Measurements from ENCODE around the gene STX8.
A peak's percentile ranks its signal among the peaks of the same experiment; 100 is the strongest.

The STX8 gene

DNA sequence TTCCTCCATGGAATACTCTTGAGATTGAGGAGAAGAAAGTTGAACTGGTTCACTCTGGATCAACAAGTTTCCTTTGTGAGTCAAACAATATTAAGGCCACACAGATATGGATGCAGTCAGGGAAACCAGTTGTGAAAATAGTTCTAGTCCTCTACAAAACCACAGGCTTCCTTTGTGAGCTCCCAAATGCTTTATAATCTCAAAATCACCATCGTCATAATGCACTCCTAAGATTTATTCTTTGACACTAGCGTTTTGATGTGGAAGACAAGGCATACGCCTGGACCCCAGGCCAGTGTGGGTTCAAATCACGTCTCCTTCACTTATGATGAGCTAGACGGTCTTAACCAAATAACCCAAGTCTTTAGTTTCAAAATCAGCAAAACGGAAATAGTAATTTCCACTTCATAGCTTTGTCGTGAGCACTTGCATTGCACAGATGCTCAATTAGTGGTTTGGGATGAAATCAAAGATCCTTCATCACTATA is 142.6 kb downstream of the STX8 start:
- no peak for DNase-seq (ENCODE audit: low spot score)
- no CpG with 5 or more reads among the region's 7 CpGs for WGBS, 2 donors (ENCODE audit: extremely low coverage in 2 of 2, insufficient read length in 2 of 2, insufficient replicate concordance in 1 of 2)
- H4K8ac ChIP-seq (ENCODE audit: low read depth, low read length): no peak overlapping the region
- no peak overlapping the region for H3K4me3 ChIP-seq (ENCODE audit: low read length in 2 of 2)
- no peak overlapping the region for H3K4ac ChIP-seq (ENCODE audit: low read length)
- H3K4me1 ChIP-seq (ENCODE audit: control insufficient read depth in 2 of 2, insufficient read depth in 1 of 2, low read depth in 1 of 2, low read length in 2 of 2): peaks cover 1 to 4% of the 10 kb centered on the region in 2 donors
- no peak overlapping the region for H2AFZ ChIP-seq (ENCODE audit: low read length)
- no peak overlapping the region for H2BK12ac ChIP-seq (ENCODE audit: low read length)
- H3K27ac ChIP-seq (replicated peaks; ENCODE audit: low read length): no peak overlapping the region
- no peak overlapping the region for H3K14ac ChIP-seq (ENCODE audit: low read length)
- H3K9ac ChIP-seq (ENCODE audit: low read depth, low read length, poor library complexity): no peak overlapping the region
- no peak overlapping the region for H4K91ac ChIP-seq (ENCODE audit: low read depth, low read length, poor library complexity)
- no peak overlapping the region for H3K4me2 ChIP-seq (ENCODE audit: insufficient read depth, low read length, poor library complexity, severe bottlenecking)
- no peak overlapping the region for H2AK5ac ChIP-seq (ENCODE audit: low read depth, low read length)
- peaks cover 0 to 3% of the 10 kb centered on the region in 2 donors for H3K9me3 ChIP-seq (replicated peaks in 1 of 2; ENCODE audit: control insufficient read depth in 2 of 2, insufficient read depth in 1 of 2, low read depth in 1 of 2, low read length in 2 of 2)
- H2BK5ac ChIP-seq (ENCODE audit: low read length): no peak overlapping the region
- H2BK120ac ChIP-seq (ENCODE audit: low read depth, low read length): no peak overlapping the region
- no peak overlapping the region for H3K23ac ChIP-seq (ENCODE audit: low read depth, low read length, poor library complexity)
- H3K79me1 ChIP-seq (ENCODE audit: low read depth, low read length): no peaks in the 10 kb centered on the region
- H3K27me3 ChIP-seq (ENCODE audit: control insufficient read depth in 3 of 3, insufficient read depth in 3 of 3, low read depth in 1 of 3, low read length in 3 of 3): no peaks in the 10 kb centered on the region
- no peak overlapping the region for H3K18ac ChIP-seq (ENCODE audit: low read length)
- no peaks in the 10 kb centered on the region for H3K36me3 ChIP-seq (replicated peaks in 1 of 2; ENCODE audit: control insufficient read depth in 2 of 2, insufficient read depth in 2 of 2, low read length in 2 of 2)
- H2BK15ac ChIP-seq (ENCODE audit: low read length): no peak overlapping the region

DNA sequence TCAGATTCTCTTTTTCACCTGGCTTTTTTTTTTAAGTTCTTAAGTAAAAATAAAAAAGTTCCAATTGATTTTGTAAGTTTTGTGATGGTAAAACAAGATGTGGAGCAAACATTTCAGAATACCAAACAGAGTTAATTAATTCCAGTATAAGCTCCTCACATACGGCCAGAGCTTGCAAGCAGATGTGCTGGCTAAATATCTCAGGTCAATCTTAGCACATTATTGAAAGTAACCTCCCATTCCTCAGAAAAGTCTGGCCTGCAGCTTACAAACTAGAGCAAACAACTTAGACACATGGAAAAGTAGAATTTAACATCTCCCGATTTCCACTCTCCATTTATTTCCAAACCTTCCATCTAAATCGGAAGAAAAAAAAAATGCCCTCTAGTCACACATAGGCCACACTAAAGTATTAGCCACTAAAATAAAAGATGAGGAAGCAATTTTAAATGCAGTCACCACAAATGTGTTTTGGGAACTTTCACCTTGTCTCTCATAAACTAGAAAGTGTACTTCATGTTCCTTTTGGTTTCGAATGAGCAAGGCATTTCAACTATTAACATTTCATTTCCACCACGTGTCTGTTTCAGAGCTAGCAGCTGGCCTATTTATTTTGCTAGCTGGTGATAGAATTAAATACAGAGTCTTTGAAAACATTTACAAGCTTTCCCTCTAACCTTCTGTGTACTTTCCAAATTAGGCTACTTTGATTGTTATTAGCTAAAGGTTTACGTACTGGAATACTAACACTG is 143.3 kb downstream of the STX8 start:
- H3K27ac ChIP-seq (replicated peaks; ENCODE audit: low read length): no peak overlapping the region
- H2BK5ac ChIP-seq (ENCODE audit: low read length): no peak overlapping the region
- H2AFZ ChIP-seq (ENCODE audit: low read length): no peak overlapping the region
- WGBS, 2 donors (ENCODE audit: extremely low coverage in 2 of 2, insufficient read length in 2 of 2, insufficient replicate concordance in 1 of 2): 100% methylated on average over 1 of the region's 6 CpGs; no CpG with 5 or more reads in 1 of the 2 donors
- no peak overlapping the region for H3K4me2 ChIP-seq (ENCODE audit: insufficient read depth, low read length, poor library complexity, severe bottlenecking)
- no peak overlapping the region for H3K4ac ChIP-seq (ENCODE audit: low read length)
- no peak overlapping the region for H3K23ac ChIP-seq (ENCODE audit: low read depth, low read length, poor library complexity)
- DNase-seq (ENCODE audit: low spot score): no peak
- H3K4me1 ChIP-seq (ENCODE audit: control insufficient read depth in 2 of 2, insufficient read depth in 1 of 2, low read depth in 1 of 2, low read length in 2 of 2): peaks cover 1 to 4% of the 10 kb centered on the region in 2 donors
- H2AK5ac ChIP-seq (ENCODE audit: low read depth, low read length): no peak overlapping the region
- H3K27me3 ChIP-seq (ENCODE audit: control insufficient read depth in 3 of 3, insufficient read depth in 3 of 3, low read depth in 1 of 3, low read length in 3 of 3): no peaks in the 10 kb centered on the region
- no peak overlapping the region for H4K8ac ChIP-seq (ENCODE audit: low read depth, low read length)
- H3K9me3 ChIP-seq (replicated peaks in 1 of 2; ENCODE audit: control insufficient read depth in 2 of 2, insufficient read depth in 1 of 2, low read depth in 1 of 2, low read length in 2 of 2): peaks cover 0 to 3% of the 10 kb centered on the region in 2 donors
- H2BK12ac ChIP-seq (ENCODE audit: low read length): no peak overlapping the region
- H3K36me3 ChIP-seq (replicated peaks in 1 of 2; ENCODE audit: control insufficient read depth in 2 of 2, insufficient read depth in 2 of 2, low read length in 2 of 2): no peaks in the 10 kb centered on the region
- no peak overlapping the region for H3K18ac ChIP-seq (ENCODE audit: low read length)
- no peak overlapping the region for H4K91ac ChIP-seq (ENCODE audit: low read depth, low read length, poor library complexity)
- no peak overlapping the region for H2BK120ac ChIP-seq (ENCODE audit: low read depth, low read length)
- no peaks in the 10 kb centered on the region for H3K79me1 ChIP-seq (ENCODE audit: low read depth, low read length)
- H3K9ac ChIP-seq (ENCODE audit: low read depth, low read length, poor library complexity): no peak overlapping the region
- no peak overlapping the region for H3K14ac ChIP-seq (ENCODE audit: low read length)
- H3K4me3 ChIP-seq (ENCODE audit: low read length in 2 of 2): no peak overlapping the region
- H2BK15ac ChIP-seq (ENCODE audit: low read length): no peak overlapping the region

DNA sequence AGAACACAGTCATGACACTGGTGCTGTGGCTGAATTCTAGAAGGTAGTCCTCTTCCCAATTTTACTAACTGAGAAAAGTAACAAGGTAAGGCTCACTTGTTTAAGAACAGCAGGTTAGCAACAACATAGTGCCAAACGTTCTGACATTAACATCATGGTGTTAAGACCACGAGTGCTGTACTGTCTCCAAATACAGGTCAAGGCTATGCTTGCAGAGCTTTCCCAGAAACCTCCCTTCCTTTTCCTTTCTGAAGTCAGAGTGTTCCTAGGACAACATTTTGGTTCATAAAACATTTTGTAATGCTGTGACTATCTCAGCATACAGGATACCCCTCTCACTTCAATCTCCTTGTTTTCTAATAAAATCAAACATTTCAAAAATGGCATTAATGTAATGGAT is 144.0 kb downstream of the STX8 start:
- Histone ChIP-seq H3K4me3 (ENCODE audit: low read length in 2 of 2) (no peak overlapping the region), H3K4ac (ENCODE audit: low read length) (no peak overlapping the region), H3K79me1 (ENCODE audit: low read depth, low read length) (no peaks in the 10 kb centered on the region), H2BK120ac (ENCODE audit: low read depth, low read length) (no peak overlapping the region), H3K27me3 (ENCODE audit: control insufficient read depth in 3 of 3, insufficient read depth in 3 of 3, low read depth in 1 of 3, low read length in 3 of 3) (no peaks in the 10 kb centered on the region), H3K36me3 (replicated peaks in 1 of 2; ENCODE audit: control insufficient read depth in 2 of 2, insufficient read depth in 2 of 2, low read length in 2 of 2) (no peaks in the 10 kb centered on the region), H2AK5ac (ENCODE audit: low read depth, low read length) (no peak overlapping the region), H3K27ac (replicated peaks; ENCODE audit: low read length) (no peak overlapping the region), H3K18ac (ENCODE audit: low read length) (no peak overlapping the region), H2BK15ac (ENCODE audit: low read length) (no peak overlapping the region), H4K91ac (ENCODE audit: low read depth, low read length, poor library complexity) (no peak overlapping the region), H4K8ac (ENCODE audit: low read depth, low read length) (no peak overlapping the region), H2BK12ac (ENCODE audit: low read length) (no peak overlapping the region), H2BK5ac (ENCODE audit: low read length) (no peak overlapping the region), H3K23ac (ENCODE audit: low read depth, low read length, poor library complexity) (no peak overlapping the region), H2AFZ (ENCODE audit: low read length) (no peak overlapping the region), H3K9me3 (replicated peaks in 1 of 2; ENCODE audit: control insufficient read depth in 2 of 2, insufficient read depth in 1 of 2, low read depth in 1 of 2, low read length in 2 of 2) (peaks cover 0 to 3% of the 10 kb centered on the region in 2 donors), H3K9ac (ENCODE audit: low read depth, low read length, poor library complexity) (no peak overlapping the region), H3K14ac (ENCODE audit: low read length) (no peak overlapping the region), H3K4me2 (ENCODE audit: insufficient read depth, low read length, poor library complexity, severe bottlenecking) (no peak overlapping the region), H3K4me1 (ENCODE audit: control insufficient read depth in 2 of 2, insufficient read depth in 1 of 2, low read depth in 1 of 2, low read length in 2 of 2) (peaks cover 0 to 4% of the 10 kb centered on the region in 2 donors)
- no peak for DNase-seq (ENCODE audit: low spot score)
- WGBS, 2 donors (ENCODE audit: extremely low coverage in 2 of 2, insufficient read length in 2 of 2, insufficient replicate concordance in 1 of 2): no CpG with 5 or more reads among the region's 2 CpGs

- Histone ChIP-seq H3K14ac (ENCODE audit: low read length) (no peak overlapping the region), H3K9ac (ENCODE audit: low read depth, low read length, poor library complexity) (peak overlapping the region; percentile 25), H3K4me2 (ENCODE audit: insufficient read depth, low read length, poor library complexity, severe bottlenecking) (no peak overlapping the region), H3K18ac (ENCODE audit: low read length) (no peak overlapping the region), H2BK120ac (ENCODE audit: low read depth, low read length) (no peak overlapping the region), H2BK5ac (ENCODE audit: low read length) (no peak overlapping the region), H2AK5ac (ENCODE audit: low read depth, low read length) (no peak overlapping the region), H3K23ac (ENCODE audit: low read depth, low read length, poor library complexity) (no peak overlapping the region), H3K27me3 (ENCODE audit: control insufficient read depth in 3 of 3, insufficient read depth in 3 of 3, low read depth in 1 of 3, low read length in 3 of 3) (no peaks in the 10 kb centered on the region), H2BK15ac (ENCODE audit: low read length) (no peak overlapping the region), H3K36me3 (replicated peaks in 1 of 2; ENCODE audit: control insufficient read depth in 2 of 2, insufficient read depth in 2 of 2, low read length in 2 of 2) (no peaks in the 10 kb centered on the region), H3K27ac (replicated peaks; ENCODE audit: low read length) (no peak overlapping the region), H4K8ac (ENCODE audit: low read depth, low read length) (no peak overlapping the region), H3K4me1 (ENCODE audit: control insufficient read depth in 2 of 2, insufficient read depth in 1 of 2, low read depth in 1 of 2, low read length in 2 of 2) (peaks cover 3% of the 10 kb centered on the region in 2 donors), H4K91ac (ENCODE audit: low read depth, low read length, poor library complexity) (no peak overlapping the region), H3K79me1 (ENCODE audit: low read depth, low read length) (no peaks in the 10 kb centered on the region), H3K9me3 (replicated peaks in 1 of 2; ENCODE audit: control insufficient read depth in 2 of 2, insufficient read depth in 1 of 2, low read depth in 1 of 2, low read length in 2 of 2) (no peaks in the 10 kb centered on the region), H2BK12ac (ENCODE audit: low read length) (no peak overlapping the region), H2AFZ (ENCODE audit: low read length) (no peak overlapping the region), H3K4ac (ENCODE audit: low read length) (no peak overlapping the region), H3K4me3 (ENCODE audit: low read length in 2 of 2) (no peak overlapping the region)
- WGBS, 2 donors (ENCODE audit: extremely low coverage in 2 of 2, insufficient read length in 2 of 2, insufficient replicate concordance in 1 of 2): no CpG with 5 or more reads among the region's 11 CpGs
- no peak for DNase-seq (ENCODE audit: low spot score)
Observed at GRCh38 chr17:9427465-9428315, 147.9 kb downstream of the STX8 start.
